Ammon's horn (tissue), 1 donor: ENCODE results near the gene CTXND2.

Experiments
- DNase-seq: peaks from one replicate; pipeline ENCODE4 v3.0.0-alpha.2; 2016; ENCODE audit warnings: low spot score

Gene CTXND2

GRCh38 chr1:150961756-150962155, 74.8 kb downstream of the CTXND2 start:
- DNase-seq, result no peak
